HG03139 (cell line): Measurements from ENCODE around the gene KCNJ16.

Source experiments
- ATAC-seq: cut with Tn5 transposase; IDR thresholded peaks from one replicate; pipeline ENCODE4 v1.9.1; 2021; ENCODE audit not compliant: unreplicated experiment

The KCNJ16 gene

GRCh38 chr17:70096861-70097260 lies 21.8 kb downstream of the KCNJ16 start:
- ATAC-seq = no peak

DNA sequence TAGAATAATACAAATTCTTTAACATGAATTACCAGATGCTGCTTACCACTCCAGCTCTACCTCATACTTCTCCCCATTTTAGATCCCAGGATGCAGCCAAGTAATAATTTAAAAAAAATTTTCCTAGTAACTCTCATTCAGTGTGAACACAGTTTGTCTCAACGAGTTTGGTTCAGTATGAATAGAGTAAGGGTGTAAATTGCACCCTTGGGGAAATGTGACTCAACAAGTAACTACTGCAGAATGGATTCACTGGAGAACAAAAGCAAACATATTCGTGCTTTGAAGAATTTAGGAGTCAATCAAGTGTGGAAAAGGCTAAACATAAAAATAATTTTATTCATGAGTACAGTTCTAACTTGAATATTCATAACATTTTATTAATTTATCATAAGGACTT lies 23.0 kb downstream of the KCNJ16 start:
- ATAC-seq = no peak

DNA sequence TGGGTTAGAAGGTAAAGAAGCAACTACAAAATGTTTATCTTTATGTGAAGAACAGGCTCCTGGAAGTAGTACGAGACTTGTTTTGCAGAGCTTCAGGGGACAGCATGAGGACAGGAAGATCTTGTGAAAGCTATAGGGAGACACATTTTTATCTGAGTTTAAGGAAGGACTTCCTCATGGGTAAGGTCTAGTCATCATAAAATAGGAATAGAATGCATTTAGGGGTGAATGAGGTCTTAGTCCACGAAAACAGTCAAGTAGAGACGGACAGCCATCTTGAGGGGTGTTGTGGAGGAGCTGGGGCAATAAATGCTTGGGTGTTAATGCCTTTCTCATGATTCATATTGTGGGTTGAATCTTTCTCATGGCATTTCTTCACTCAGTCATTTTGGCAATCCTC lies 24.3 kb downstream of the KCNJ16 start:
- no peak for ATAC-seq

GRCh38 chr17:70099884-70100283 lies 24.9 kb downstream of the KCNJ16 start:
- no peak for ATAC-seq

GRCh38 chr17:70100983-70101382 lies 26.0 kb downstream of the KCNJ16 start:
- no peak for ATAC-seq

DNA sequence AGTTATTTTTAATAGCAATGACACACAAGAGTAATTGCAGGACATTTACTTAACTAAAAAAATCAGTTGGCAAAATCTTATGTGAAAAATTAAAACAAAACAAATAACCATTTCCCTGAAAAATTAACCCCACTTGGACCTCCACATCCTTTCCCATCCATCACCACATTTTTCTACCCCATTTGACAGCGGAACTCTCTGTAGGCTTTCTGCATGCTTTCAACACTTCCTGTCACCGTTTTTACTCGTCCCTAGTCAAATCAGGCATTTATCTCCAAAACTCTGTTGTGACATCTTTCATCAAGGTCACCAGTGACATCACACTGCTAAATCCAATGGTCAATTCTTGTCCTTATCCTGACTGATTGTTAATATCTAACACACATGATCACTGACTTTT lies 27.5 kb downstream of the KCNJ16 start:
- ATAC-seq = no peak

GRCh38 chr17:70104791-70105523 lies 29.9 kb downstream of the KCNJ16 start:
- no peak for ATAC-seq

- ATAC-seq = no peak
These were observed 30.6 kb downstream of the KCNJ16 start for GRCh38 chr17:70105641-70106040.

DNA sequence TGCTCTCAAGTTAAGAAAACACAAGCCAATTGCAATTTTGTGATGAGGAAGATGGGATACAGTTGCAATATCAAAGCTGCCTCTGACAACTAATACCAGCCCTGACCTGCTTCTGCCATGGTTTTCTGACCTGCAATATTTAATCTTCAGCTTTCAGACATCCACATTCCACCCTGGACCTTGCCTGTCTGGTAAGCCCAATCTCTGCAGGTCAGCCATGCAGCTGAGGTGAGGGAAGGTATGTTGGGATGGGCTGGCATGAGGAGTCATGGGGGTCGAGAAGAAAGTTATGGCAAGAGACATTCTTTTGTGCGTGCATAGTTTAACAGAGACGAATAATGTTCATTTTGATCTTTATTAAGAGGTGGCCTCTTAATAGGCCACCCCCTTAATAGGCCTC lies 31.5 kb downstream of the KCNJ16 start:
- no peak for ATAC-seq

- no peak for ATAC-seq
These were observed 32.4 kb downstream of the KCNJ16 start for GRCh38 chr17:70107441-70107840.

- ATAC-seq = no peak
These were observed 33.0 kb downstream of the KCNJ16 start for GRCh38 chr17:70107904-70108565.

DNA sequence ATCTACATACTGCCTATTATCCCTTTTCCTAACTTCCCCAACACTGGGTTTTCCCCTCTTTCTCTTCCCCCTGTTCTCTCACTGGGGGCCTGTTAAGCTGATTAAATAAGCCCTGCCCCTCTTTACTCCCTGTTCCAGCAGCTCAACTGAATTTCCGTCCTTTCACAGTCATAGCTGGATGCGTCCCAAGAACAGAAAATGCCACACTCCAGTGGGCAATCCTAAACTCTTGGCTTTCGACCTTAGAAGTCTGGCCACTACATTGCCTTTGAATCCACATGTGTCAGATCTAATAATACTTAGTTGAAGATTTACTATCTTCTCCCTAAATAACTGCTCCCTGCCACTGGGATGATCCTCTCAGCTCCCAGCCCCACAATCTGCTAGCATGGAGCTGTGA lies 34.5 kb downstream of the KCNJ16 start:
- no peak for ATAC-seq

DNA sequence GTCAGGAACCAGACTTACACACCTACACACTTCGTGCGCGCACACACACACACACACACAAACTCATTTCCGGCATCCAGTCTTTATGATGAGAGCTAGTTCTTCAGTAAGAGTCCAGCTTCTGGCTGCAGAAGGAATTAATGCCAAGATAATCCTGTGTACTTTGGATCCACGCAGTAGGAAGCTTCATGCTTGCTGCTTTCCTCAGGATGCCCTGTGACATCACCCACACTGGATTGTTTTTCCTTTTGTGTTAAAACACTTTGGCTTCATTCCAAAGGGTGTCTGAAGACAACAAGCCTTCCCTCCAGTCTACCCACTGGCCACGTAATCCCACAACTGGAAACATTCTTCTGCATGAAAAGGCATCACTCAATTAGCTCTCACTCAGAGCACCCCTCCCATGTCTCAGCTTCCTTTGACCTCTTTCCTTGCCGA lies 35.4 kb downstream of the KCNJ16 start:
- ATAC-seq = no peak

- ATAC-seq = no peak
These were observed 36.2 kb downstream of the KCNJ16 start for GRCh38 chr17:70111201-70111600.

GRCh38 chr17:70114405-70114804 lies 39.4 kb downstream of the KCNJ16 start:
- no peak for ATAC-seq

DNA sequence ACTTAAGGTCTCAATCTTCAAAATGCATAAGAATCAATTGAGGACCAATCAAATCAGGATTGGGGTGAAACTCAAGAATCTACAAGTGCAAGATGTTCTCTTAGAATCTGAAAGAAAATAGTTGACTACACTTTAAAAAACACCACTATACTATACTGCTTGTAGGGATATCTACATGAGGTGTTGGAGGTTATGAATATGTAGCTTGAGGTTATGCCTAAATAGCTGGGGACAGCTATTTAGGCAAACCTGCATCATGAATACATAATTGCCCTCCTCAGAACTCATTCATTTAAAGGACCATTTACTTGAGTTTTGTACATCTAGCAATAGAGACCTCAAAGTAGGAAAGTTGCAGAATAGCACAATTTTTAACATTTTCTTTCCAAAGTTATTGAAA lies 40.1 kb downstream of the KCNJ16 start:
- no peak for ATAC-seq

DNA sequence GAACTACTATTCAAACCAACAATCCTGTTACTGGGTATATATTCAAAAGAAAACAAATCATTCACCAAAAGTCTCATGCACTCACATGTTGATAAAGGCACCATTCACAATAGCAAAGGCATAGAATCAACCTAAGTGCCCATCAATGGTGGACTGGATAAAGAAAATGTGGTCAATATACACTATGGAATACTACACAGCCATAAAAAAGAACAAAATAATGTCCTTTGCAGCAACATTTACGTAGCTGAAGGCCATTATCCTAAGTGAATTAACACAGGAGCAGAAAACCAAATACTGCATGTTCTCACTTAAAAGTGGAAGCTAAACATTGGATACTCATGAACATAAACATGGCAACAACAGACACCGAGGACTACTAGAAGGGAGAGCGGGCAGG lies 41.9 kb downstream of the KCNJ16 start:
- ATAC-seq = no peak

- no peak for ATAC-seq
These were observed 44.5 kb downstream of the KCNJ16 start for GRCh38 chr17:70119545-70119944.

DNA sequence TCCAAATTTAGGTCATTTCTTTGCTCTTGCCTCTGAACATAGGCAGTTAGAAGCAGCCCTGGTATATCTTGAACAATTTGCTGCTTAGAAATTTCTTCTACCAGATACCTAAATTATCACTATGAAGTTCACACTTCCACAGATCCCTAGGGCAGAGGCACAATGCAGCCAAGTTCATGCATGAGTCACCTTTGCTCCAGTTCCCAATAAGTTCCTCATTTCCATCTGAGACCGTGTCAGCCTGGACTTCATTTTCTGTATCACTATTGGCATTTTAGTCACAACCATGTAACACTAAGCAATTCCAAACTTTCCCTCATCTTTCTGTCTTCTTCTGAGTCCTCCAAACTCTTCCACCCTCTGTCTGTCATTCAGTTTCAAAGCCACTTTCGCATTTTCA lies 45.0 kb downstream of the KCNJ16 start:
- ATAC-seq = no peak

- ATAC-seq = no peak
These were observed 45.4 kb downstream of the KCNJ16 start for GRCh38 chr17:70120425-70120824.

GRCh38 chr17:70121126-70121525 lies 46.1 kb downstream of the KCNJ16 start:
- ATAC-seq = no peak

- ATAC-seq = no peak
These were observed 48.2 kb downstream of the KCNJ16 start for GRCh38 chr17:70123193-70123592.

- no peak for ATAC-seq
These were observed 49.7 kb downstream of the KCNJ16 start for GRCh38 chr17:70124723-70125122.
